GM21825 (cell line): ENCODE data around the gene PABPN1.
A peak's percentile ranks its signal among the peaks of the same experiment; 100 is the strongest.
"Not testable (repeated sequence)": the region's sequence is repeated elsewhere in the genome, so short reads cannot be mapped to it uniquely, and the experiment has no call there.

ENCODE experiments used
- ATAC-seq: cut with Tn5 transposase; IDR thresholded peaks from one replicate; pipeline ENCODE4 v1.9.1; 2021; ENCODE audit warnings: mild to moderate bottlenecking, moderate library complexity; ENCODE audit not compliant: unreplicated experiment

The PABPN1 gene

GRCh38 chr14:23301288-23301968 lies 19.8 kb upstream of the PABPN1 start:
- peak; percentile 72 for ATAC-seq

- ATAC-seq = peak; percentile 15
Measured at GRCh38 chr14:23301969-23302289, 19.3 kb upstream of the PABPN1 start.

- peak; percentile 40 for ATAC-seq
Measured at GRCh38 chr14:23302290-23303225, 18.7 kb upstream of the PABPN1 start, which contains the start of gene PPP1R3E. TSS of gene PPP1R3E (minus strand) at chr14:23302859. CDS start at chr14:23302576, 283 bp downstream.

- no peak for ATAC-seq
Measured at GRCh38 chr14:23306412-23307145, 14.7 kb upstream of the PABPN1 start, which contains the start of gene BCL2L2. TSS of gene BCL2L2 (plus strand) at chr14:23306833. CDS start at chr14:23307768, 935 bp downstream.

- ATAC-seq = no peak
Measured at GRCh38 chr14:23307146-23307530, 14.1 kb upstream of the PABPN1 start.

GRCh38 chr14:23307687-23308644 lies 13.3 kb upstream of the PABPN1 start:
- no peak for ATAC-seq

- no peak for ATAC-seq
Measured at GRCh38 chr14:23308721-23309445, 12.4 kb upstream of the PABPN1 start.

- ATAC-seq = no peak
Measured at GRCh38 chr14:23310546-23310945, 10.7 kb upstream of the PABPN1 start.

- no peak for ATAC-seq
Measured at GRCh38 chr14:23316300-23316699, 5.0 kb upstream of the PABPN1 start.

- no peak for ATAC-seq
Measured at GRCh38 chr14:23319746-23320583, 1.3 kb upstream of the PABPN1 start.

GRCh38 chr14:23321572-23322547 lies 603 bp downstream of the PABPN1 start:
- ATAC-seq = no peak

- no peak for ATAC-seq
Measured at GRCh38 chr14:23322568-23323517, 1.6 kb downstream of the PABPN1 start.

- ATAC-seq = no peak
Measured at GRCh38 chr14:23323838-23324454, 2.7 kb downstream of the PABPN1 start.

GRCh38 chr14:23324455-23324846 lies 3.2 kb downstream of the PABPN1 start:
- no peak for ATAC-seq

GRCh38 chr14:23324993-23325392 lies 3.7 kb downstream of the PABPN1 start:
- no peak for ATAC-seq

GRCh38 chr14:23325746-23326145 lies 4.5 kb downstream of the PABPN1 start:
- ATAC-seq = not testable (repeated sequence)
